Mucosa of gallbladder (tissue), 1 donor: Measurements from ENCODE around the gene CPSF4L. TPM values are rescaled to one million over a fixed set of nuclear protein-coding genes. Genes with fewer than 3 reads are reported as not detected.
"Not testable (repeated sequence)": the region's sequence is repeated elsewhere in the genome, so short reads cannot be mapped to it uniquely, and the experiment has no call there.

Source experiments
- DNase-seq: peaks from one replicate; pipeline ENCODE4 v3.0.0-alpha.2; 2020; ENCODE audit warnings: low spot score
- total RNA-seq: library from RNA; stranded (reverse); gene quantifications from one replicate; pipeline ENCODE4 v1.2.1, GENCODE V29; 2021
- donor health status: DM: no; HTN: no; CAD: no.

The CPSF4L gene
- not detected for total RNA-seq

GRCh38 chr17:73261617-73261951, at the start of gene CPSF4L:
CPSF4L (minus strand) TSS chr17:73261880; CDS start chr17:73261818, 62 bp downstream.
- DNase-seq, result no peak

GRCh38 chr17:73311428-73311780, 49.7 kb upstream of the CPSF4L start:
- DNase-seq, result peak; percentile 50

DNA sequence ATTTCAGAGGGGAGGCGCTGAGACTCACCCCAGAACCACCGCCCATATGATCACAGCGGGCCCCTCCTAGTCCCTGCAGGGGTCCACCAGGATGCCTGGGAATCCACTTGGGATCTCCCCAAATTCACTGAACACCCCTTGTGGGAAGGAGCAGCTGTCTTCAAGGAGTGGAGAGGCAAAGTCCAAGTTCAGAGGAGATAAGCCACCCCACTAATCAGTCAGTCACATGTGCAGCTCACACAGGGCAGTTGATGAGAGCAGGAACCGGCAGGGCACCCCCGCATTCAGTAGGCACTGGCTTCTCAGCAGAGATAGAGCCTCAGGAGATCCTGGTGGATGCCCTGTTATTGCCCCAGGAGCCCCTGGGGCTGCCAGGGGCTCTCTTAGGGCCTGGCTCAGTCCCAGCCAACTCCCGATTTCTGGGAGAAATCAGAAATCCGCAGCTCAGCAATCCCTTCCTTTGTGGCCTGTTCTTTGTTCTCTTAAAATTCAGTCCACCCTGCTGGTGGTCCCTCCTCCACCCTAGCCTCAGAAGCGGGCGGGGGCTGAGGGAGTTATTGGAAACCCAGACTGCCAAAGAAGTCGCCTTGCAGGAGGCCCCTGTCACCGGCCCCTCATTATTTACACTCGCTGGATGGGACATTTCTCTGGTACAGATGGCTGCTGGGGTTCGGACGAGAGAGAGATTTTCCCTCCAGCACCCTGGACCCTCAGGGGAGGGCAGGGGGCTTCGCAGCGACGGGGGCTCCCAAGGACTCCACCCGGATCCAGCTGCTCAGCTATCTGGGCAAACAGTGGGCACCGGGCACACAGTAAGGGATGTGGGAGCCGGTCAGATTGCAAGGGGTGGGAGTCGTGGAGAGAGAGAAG, 48.3 kb upstream of the CPSF4L start:
- peak; percentile 80 for DNase-seq

GRCh38 chr17:73308959-73309358, 47.3 kb upstream of the CPSF4L start:
- DNase-seq, result not testable (repeated sequence)

- DNase-seq, result peak; percentile 93
Observed at GRCh38 chr17:73308017-73308823, 46.5 kb upstream of the CPSF4L start.

DNA sequence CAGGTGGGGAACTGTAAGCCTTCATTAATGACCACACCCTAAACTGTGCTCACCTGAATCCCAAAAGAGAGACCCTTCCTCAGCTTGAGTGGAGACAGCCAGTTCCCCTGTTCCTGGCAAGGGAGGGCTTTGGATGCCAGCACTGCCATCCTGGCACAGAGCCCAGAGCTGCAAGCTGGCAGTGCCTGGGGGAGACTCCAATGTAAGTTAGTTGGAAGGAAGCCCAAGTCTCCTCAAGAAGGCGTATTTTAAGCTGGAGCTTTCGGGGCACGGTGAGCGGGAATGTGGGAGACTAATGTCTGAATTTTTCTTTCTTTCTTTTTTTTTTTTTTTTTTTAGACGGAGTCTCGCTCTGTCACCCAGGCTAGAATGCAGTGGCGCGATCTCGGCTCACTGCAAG, 45.5 kb upstream of the CPSF4L start:
- DNase-seq, result peak; percentile 56

GRCh38 chr17:73305845-73306836, 44.5 kb upstream of the CPSF4L start:
- DNase-seq, result no peak

DNA sequence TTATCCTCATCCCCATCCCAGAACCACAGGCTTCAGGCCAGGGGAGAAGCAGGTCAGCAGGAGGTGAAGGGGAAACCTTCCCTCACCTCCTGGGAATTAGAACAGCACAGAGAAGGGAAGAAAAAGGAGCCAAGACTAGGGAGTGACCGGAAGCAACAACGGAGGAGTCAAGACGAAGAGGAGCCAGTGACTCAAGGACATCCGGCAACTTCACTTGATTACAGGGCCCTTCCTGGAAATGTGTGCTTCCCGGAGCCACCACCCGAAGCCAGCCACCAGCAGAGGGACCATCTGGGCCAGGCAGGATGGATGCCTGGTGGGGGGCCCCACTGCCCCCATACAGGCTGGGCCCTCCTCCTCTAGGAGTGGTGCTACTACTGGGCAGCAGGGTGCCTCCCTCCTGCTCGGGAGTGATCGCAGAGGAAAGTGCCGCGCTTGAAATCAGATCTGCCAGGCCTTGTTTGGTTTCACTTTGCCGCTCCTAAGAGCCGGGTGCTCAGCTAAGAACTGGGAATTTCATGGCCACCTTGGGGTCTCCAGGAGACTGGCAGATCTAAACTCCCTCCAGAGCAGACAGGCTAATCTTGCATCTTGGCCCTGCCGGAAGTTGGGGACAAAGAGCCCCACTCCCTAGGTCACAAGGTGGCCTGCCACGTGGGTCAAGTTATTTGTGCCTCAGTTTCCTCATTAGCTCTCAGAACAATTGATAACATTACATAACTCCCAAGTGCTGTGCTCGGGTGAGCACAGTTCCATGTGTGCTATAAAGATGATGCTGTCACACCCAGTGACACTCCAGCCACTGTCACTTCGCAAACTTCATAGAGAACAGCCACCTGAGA, 43.5 kb upstream of the CPSF4L start:
- DNase-seq, result peak; percentile 45

DNA sequence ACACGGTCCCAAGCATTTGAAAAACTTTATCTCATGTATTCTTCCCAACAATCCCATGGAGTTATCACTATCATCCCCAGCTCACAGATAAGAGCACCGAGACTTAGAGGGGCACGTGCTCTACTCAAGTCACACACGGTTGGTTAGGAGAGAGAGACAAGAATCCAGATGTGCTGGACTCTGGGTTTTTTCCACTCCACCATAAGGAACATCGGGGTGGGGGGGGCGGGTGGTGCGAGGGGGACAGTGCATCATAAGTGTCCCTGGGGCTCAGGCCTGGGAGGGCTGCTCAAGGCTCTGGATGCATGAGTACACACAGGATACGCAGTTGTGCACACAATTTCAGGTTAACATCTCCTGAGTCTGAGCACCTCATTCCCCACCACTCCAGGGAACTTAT, 42.8 kb upstream of the CPSF4L start:
- DNase-seq, result no peak

DNA sequence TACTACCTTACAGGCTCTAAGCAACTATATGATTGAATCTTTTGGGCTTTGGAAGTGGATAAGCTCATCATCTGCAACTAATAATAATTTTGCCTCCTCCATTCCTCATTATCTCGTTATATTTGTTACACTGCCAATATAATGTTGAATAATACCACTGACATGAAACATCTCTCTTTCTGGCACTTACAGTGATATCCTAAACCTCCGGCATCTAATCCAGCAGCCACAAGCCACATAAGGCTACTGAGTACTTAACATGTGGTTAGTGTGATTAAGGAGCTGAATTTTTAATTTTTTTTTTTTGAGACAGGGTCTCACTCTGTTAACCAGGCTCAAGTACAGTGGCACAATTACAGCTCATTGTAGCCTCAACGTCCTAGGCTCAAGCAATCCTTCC, 40.5 kb upstream of the CPSF4L start:
- no peak for DNase-seq

DNA sequence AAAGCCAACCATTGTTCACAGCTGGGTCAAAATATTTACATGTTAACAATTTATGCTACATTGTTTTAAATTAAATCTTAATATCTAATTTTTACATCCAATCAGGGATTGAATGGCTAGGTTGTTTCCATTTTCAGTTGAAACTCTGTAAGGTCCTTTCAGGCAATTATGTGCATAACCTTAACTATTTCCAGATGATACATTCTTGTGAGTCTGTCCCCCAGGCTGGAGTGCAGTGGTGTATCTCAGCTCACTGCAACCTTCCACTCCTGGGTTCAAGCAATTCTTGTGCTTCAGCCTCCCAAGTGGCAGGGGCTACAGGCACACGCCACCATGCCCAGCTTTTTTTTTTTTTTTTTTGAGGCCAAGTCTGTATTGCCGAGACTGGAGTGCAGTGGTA, 39.7 kb upstream of the CPSF4L start:
- no peak for DNase-seq

- no peak for DNase-seq
Observed at GRCh38 chr17:73300392-73300791, 38.7 kb upstream of the CPSF4L start.

DNA sequence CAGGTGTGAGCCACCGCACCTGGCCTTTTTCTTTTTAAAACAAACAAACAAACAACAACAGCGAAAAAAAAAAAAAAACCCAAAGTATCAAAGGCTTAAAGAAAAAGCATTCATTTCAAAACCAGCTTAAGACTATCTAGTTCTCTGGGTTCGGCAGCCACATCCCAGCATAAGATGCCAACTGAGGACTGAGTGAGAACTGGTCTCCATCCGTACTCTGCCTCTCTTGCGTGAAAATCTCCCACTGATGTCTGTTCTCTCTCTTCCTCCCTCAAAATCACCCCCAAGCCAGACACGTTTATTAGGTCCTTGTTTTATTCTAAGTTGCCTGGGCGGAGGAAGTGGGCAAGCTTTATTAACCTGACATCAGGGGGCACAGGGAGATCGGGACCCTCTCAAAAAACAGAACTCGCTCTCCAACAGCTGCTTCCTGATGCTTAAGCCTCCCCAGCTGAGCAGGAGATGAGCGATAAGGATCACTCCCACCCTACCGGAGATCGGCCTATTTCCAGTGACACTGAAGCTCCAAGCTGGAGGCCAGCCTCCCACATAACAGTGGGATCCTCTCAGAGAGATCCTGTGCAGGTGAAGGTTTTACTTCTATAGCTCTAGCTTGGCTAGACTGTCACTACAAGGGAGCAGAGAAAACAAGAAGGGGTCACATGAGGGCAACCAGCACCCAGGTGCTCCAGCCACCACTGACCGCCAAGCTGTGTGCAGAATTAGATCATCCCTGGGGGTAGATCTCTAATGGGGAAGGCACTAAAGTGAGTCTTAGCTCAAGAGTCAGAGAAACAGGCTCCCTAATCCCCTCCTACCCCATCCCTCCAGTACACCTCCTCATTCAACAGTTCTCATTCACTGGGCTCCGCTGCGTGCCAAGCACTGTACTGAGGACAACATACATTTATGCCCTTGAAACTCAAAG, 36.5 kb upstream of the CPSF4L start:
- no peak for DNase-seq

- peak; percentile 79 for DNase-seq
Observed at GRCh38 chr17:73293480-73293911, 31.8 kb upstream of the CPSF4L start.

GRCh38 chr17:73293031-73293430, 31.4 kb upstream of the CPSF4L start:
- peak; percentile 40 for DNase-seq

DNA sequence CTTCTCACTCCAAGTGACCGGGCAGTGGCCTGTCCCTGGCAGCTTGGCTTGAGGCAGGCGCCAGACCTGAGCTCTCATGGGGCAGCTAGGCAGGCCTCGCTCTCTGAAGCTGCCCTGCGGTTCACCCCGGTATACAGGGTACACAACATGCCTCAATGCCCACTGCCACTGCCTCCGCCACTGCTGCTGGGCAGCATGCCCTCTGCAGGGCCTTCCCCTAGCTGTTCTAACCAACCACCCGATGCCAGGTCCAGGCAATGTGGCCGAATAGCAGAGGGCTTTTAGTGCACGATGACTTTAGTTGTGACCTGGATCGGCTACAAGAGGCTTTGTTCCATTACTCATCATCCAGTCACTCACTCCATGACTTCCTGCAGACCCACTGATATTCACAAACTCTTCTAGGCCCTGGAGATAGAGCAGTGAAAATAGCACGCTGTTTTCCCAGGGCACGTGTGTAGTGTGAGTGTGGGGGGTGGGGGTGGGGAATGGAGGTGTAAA, 30.4 kb upstream of the CPSF4L start:
- DNase-seq, result no peak

- DNase-seq, result no peak
Observed at GRCh38 chr17:73291260-73291801, 29.7 kb upstream of the CPSF4L start.

DNA sequence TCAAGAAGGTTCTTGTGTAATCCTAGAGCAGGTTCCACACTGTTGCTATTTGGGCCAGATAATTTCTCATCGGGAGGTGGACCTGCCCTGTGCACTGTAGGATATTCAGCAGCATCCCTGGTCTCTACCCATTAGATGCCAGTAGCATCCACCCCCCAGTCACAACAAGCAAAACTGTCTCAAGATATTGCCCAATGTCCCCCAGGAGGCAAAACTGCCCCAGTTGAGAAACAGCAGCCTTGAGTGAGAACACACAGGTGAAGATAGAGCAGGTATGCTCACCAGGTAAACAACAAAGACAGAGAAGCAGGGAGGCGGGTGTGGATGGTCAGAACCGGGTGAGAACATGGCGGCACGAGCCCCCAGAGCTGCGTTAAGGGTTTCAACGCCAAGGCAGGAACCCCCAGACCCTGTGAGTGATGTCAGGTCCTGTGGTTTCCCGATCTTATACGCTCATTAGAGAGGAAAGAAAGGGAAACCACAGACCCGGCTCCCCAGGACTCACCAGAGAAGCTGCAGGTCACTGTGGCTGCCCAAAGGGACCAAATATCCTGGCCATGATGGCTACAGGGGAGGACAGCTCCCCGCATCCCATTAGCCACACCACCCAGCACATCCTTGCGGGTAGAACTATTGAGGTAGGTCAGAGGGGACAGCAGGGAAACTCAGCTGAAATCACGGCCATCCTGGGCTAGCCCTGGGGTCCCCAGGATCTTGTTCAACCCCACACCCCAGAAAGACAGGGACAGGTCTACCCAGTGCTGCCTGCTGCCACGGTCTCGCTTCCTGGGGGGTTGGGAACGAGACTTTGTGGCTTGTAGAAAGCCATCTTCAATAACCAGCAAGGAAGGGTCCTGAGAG, 28.9 kb upstream of the CPSF4L start:
- no peak for DNase-seq
